ENCODE data around the gene CNKSR2.

DNA sequence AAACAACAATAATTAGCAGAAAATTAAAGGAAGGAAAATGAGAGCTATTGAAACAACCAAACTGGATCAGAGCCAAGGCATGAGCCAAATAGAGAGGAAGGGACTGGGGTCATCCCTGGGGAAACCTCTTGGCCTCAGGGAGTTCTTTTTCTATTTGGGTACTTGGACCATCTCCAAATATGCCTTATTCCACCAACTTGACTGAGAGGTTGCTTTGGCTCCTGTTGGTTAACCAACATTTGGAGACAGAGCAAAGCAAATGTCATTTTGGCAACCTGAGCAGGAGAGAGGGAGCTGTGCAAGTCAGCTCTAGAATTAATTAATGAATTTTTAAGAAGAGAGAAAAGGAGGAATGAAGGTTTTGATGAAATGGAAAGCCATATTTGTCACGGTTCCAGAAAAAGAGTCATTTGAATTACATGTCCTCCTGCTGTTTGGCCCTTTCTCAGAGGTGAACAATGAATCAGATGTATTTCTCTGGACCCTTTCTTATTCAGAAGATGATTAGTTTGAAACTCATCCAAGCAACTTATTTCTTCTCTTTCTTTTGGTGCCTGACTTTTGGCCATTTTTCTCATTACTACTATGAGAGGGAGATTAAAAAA is 119.1 kb downstream of the CNKSR2 start:
- TF ChIP-seq, protein P1, sequence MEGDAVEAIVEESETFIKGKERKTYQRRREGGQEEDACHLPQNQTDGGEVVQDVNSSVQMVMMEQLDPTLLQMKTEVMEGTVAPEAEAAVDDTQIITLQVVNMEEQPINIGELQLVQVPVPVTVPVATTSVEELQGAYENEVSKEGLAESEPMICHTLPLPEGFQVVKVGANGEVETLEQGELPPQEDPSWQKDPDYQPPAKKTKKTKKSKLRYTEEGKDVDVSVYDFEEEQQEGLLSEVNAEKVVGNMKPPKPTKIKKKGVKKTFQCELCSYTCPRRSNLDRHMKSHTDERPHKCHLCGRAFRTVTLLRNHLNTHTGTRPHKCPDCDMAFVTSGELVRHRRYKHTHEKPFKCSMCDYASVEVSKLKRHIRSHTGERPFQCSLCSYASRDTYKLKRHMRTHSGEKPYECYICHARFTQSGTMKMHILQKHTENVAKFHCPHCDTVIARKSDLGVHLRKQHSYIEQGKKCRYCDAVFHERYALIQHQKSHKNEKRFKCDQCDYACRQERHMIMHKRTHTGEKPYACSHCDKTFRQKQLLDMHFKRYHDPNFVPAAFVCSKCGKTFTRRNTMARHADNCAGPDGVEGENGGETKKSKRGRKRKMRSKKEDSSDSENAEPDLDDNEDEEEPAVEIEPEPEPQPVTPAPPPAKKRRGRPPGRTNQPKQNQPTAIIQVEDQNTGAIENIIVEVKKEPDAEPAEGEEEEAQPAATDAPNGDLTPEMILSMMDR (IDR thresholded peaks at IDR 0.05): no peak
- no peak for TF ChIP-seq EZH2phosphoT487 (IDR thresholded peaks at IDR 0.05)

Measured in neural progenitor cell (in vitro differentiated cells).